Chondrocyte (in vitro differentiated cells): ENCODE results near the gene AHSP. TPM values are rescaled to one million over a fixed set of nuclear protein-coding genes. Genes with fewer than 3 reads are reported as not detected.

Experiments used
- DNase-seq: peaks from one replicate; pipeline ENCODE4 v3.0.0; 2021; ENCODE audit warnings: mixed read lengths, low spot score
- H3K27ac Mint-ChIP-seq: one replicate; pipeline ENCODE4 v1.8.0; 2021; ENCODE audit warnings: mild to moderate bottlenecking, moderate library complexity, mixed read lengths; ENCODE audit not compliant: unreplicated experiment
- H3K27me3 Mint-ChIP-seq: 2 replicates; pipeline ENCODE4 v1.8.0; 2021; ENCODE audit warnings: low read depth, mixed read lengths
- H3K36me3 Mint-ChIP-seq: 2 replicates; pipeline ENCODE4 v1.8.0; 2021; ENCODE audit warnings: low read depth, mixed read lengths
- H3K4me1 Mint-ChIP-seq: 2 replicates; pipeline ENCODE4 v1.8.0; 2021; ENCODE audit warnings: low read depth, mild to moderate bottlenecking, mixed read lengths
- H3K4me3 Mint-ChIP-seq: one replicate; pipeline ENCODE4 v1.8.0; 2021; ENCODE audit warnings: mild to moderate bottlenecking, moderate library complexity, mixed read lengths; ENCODE audit not compliant: unreplicated experiment
- H3K9me3 Mint-ChIP-seq: 2 replicates; pipeline ENCODE4 v1.8.0; 2021; ENCODE audit warnings: low read depth, mixed read lengths
- CTCF ChIP-seq: fragments of 200-600 bp; sonication (generic); IDR thresholded peaks from 2 replicates; pipeline ENCODE4 v1.5.0; 2021; ENCODE audit warnings: antibody characterized with exemption, mild to moderate bottlenecking, moderate library complexity
- total RNA-seq: library from RNA; stranded (reverse); gene quantifications from 3 replicates; pipeline ENCODE4 v1.2.1, GENCODE V29; 2021

The AHSP gene
- total RNA-seq, 1 donor from 2014 or later = not detected

GRCh38 chr16:31488468-31489297 lies 39.0 kb upstream of the AHSP start:
- Mint-ChIP-seq H3K4me1 (peaks cover 12% of the 10 kb centered on the region), H3K27ac (no peak overlapping the region), H3K27me3 (no peaks in the 10 kb centered on the region), H3K4me3 (no peak overlapping the region), H3K36me3 (peaks cover 13% of the 10 kb centered on the region), H3K9me3 (no peaks in the 10 kb centered on the region)
- DNase-seq = peak; percentile 93
- no peak for TF ChIP-seq CTCF

GRCh38 chr16:31489298-31489564 lies 38.5 kb upstream of the AHSP start:
- no peak overlapping the region for H3K27ac Mint-ChIP-seq
- H3K36me3 Mint-ChIP-seq = peaks cover 13% of the 10 kb centered on the region
- H3K4me3 Mint-ChIP-seq = no peak overlapping the region
- TF ChIP-seq CTCF = no peak
- H3K9me3 Mint-ChIP-seq = no peaks in the 10 kb centered on the region
- DNase-seq = no peak
- H3K4me1 Mint-ChIP-seq = peaks cover 11% of the 10 kb centered on the region
- no peaks in the 10 kb centered on the region for H3K27me3 Mint-ChIP-seq

GRCh38 chr16:31489616-31490584 lies 37.8 kb upstream of the AHSP start:
- no peak overlapping the region for H3K27ac Mint-ChIP-seq

GRCh38 chr16:31491778-31492418 lies 35.8 kb upstream of the AHSP start:
- no peaks in the 10 kb centered on the region for H3K27me3 Mint-ChIP-seq
- no peak overlapping the region for H3K4me3 Mint-ChIP-seq
- peak; percentile 46 for DNase-seq
- H3K27ac Mint-ChIP-seq = no peak overlapping the region
- no peaks in the 10 kb centered on the region for H3K9me3 Mint-ChIP-seq
- peaks cover 13% of the 10 kb centered on the region for H3K36me3 Mint-ChIP-seq
- TF ChIP-seq CTCF = no peak
- H3K4me1 Mint-ChIP-seq = peaks cover 8% of the 10 kb centered on the region

More at GRCh38 chr16:31489616-31490584, 37.8 kb upstream of the AHSP start:
- no peak for DNase-seq
- no peaks in the 10 kb centered on the region for H3K9me3 Mint-ChIP-seq
- no peak for TF ChIP-seq CTCF
- peaks cover 13% of the 10 kb centered on the region for H3K36me3 Mint-ChIP-seq
- H3K4me3 Mint-ChIP-seq = no peak overlapping the region
- H3K4me1 Mint-ChIP-seq = peaks cover 8% of the 10 kb centered on the region
- H3K27me3 Mint-ChIP-seq = no peaks in the 10 kb centered on the region
